ENCODE data around the gene SSBP1.

The SSBP1 gene

DNA sequence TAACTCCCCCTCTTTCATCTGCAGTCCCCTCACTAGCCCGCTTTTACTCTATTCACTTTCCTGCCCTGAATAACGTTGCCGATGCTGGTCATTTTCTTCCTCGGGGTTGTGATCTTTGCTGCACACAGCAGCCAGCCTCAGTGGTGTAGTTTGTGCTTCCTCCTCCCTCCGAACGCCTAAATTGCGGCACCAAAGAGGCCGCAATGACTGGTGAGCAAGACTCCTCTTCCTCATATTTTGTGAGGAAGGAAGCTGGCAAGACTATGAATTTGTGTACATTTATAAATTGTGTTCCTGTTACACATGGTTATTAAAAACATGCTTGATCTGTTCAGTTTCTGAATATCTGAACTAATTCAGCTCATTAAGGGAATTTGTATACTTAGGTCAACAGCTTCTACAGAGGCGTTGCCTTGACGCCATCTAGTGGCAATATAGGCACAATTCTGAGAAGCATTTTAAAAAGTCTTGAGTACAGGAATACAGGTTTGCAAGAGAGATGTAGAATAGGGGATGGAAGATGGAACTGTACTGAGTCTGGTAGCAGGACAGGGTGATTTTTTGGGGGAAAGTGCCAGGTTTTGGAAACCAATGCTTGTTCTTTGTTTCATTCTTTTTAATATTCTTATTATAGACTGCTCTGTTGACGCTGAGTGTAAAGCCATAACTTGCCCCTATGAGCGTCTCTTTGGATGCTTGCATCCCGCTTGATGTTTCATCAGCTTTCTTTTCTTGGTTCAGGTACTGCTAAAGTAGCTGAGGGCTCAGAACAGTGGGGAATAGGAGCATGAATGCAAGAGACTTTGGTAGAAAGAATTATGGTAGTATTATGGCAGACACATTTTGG is 47.8 kb downstream of the SSBP1 start:
- peak; percentile 6 for DNase-seq

DNA sequence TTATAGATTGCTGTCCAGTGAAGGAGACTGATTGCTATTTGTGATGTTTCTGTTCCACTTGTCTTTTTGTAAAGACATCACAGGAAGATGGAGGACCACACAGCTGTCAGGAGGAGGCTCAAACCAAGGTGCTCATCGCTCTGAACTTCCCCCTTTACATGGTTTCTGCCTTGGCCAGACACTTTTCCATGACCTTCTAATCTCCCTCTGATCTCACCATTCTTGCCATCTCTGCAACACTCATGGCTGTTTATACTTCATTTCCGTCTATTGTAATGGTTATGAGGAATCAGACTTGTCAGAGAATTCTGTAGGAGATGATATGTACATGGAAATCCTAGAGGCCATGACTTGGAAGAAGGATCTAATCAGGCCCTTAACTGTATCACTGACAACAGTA is 50.1 kb downstream of the SSBP1 start:
- DNase-seq: no peak

DNA sequence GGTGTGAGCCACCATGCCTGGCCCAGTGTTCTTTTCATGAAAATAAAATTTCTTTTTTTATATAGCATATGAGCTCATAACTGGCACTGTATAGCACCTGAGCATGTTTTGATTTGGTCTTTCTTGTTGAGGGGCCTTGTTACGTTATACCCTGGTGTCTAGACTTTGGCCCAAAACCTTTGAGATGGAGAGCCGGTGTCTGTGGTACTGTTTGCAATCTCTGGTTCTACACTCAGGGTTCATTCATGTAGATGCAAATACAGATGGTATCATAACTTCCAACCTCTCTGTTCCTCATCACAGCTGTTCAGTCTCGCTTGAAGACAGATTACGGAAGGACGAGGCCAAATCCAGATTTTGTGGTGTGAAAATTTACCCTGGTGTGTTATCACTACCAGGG is 51.8 kb downstream of the SSBP1 start, which contains the start of gene TAS2R5:
Gene TAS2R5, plus strand, starts transcription at position 301 of the 400 bp plus-strand sequence. CDS start 145 bp downstream, outside the sequence.
- no peak for DNase-seq

DNA sequence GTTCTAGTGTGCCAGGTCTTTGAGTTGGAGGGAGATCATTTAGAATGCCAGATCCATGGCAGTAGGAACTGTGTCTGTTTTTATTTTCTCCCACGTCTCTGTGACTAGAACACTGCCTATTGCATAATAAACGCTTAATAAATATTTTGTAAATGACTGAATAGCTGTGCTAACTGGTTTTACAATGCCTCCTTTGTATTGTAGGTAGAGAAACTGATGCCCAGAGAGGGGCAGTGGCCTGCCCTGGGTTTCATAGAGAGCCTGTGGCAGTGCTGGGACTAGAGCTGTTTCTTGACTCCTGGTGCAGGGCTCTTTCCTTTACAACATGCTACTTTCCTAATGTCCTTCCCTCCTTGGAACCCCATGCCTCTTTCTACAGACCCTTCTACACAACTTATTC is 54.4 kb downstream of the SSBP1 start:
- no peak for DNase-seq
